HFF-Myc (cell line): ENCODE results near the gene EDARADD.

Experiments
- DNase-seq: peaks from one replicate; pipeline ENCODE4 v3.0.0-alpha.2; 2011; ENCODE audit warnings: low read depth; ENCODE audit errors: extremely low read depth
- H3K4me3 ChIP-seq: replicated peaks from 2 replicates; pipeline ENCODE4 v1.5.1; 2011; ENCODE audit warnings: low read depth, mild to moderate bottlenecking, control low read depth, low read length
- CTCF ChIP-seq: IDR thresholded peaks from 2 replicates; pipeline ENCODE4 v1.5.1; 2012; ENCODE audit warnings: mild to moderate bottlenecking, low read depth, low read length, control low read depth; ENCODE audit errors: missing control alignments

Gene EDARADD

DNA sequence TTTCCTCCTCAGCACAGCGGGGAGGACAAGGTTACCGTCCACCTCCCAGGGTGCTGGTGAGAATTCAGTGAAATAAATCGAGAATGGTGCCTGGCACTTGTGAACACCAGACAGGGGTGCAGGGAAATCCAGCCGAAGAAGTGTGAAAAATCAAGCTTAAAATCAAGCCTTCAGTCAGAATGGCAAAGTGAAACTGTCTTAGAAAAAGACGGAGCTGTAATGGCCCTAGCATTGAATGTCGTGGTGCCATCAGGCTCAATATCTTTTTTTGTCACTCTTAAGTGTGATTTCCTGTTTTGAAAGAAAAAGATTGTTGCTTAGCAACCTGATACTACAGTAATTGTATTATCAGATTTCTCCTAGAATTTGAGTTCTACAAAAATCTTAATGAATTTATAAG is 22.1 kb downstream of the EDARADD start:
- TF ChIP-seq CTCF, result no peak
- H3K4me3 ChIP-seq, result no peak overlapping the region
- no peak for DNase-seq

DNA sequence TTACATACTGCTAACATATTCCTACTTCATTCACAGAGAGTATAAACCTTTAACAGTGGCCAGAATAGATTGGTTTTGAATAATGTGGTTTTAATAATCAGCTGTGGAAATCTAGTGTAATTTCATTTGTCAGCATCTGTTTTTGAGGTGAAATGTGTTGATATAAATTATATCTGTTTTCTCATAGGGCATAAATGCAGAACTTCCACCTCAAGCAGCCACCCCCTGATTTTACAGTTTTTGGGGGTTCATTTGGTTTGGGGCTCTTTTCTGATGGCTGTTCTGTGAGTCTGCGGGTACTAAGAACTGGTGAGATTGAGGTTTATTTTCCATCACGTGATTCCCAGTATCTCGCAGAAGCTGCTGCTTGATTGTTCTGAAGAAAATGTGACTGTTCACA is 23.2 kb downstream of the EDARADD start:
- no peak for DNase-seq
- no peak overlapping the region for H3K4me3 ChIP-seq
- TF ChIP-seq CTCF, result no peak

GRCh38 chr1:236419502-236419901 is 25.4 kb downstream of the EDARADD start:
- TF ChIP-seq CTCF, result no peak
- H3K4me3 ChIP-seq, result no peak overlapping the region
- DNase-seq, result no peak

DNA sequence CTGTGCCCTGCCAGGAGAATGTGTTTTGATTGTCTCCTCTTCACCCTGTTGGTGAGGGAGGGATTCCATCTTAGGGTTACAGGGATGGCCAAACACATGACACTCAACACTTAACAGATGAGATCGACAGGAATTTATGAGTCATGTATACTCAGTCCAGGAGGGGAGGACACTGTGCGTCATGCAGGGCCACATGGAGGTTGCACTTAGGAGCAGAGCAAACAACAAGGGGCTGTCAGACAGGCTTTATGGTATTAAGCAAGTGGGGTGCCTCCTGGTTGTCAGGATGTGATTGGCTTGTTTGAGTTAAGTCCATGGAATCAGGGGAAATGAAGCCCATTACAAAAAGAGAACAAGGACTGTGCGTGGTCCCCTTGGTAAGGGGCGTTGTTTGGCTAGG is 26.9 kb downstream of the EDARADD start:
- TF ChIP-seq CTCF, result no peak
- no peak overlapping the region for H3K4me3 ChIP-seq
- peak; percentile 19 for DNase-seq

DNA sequence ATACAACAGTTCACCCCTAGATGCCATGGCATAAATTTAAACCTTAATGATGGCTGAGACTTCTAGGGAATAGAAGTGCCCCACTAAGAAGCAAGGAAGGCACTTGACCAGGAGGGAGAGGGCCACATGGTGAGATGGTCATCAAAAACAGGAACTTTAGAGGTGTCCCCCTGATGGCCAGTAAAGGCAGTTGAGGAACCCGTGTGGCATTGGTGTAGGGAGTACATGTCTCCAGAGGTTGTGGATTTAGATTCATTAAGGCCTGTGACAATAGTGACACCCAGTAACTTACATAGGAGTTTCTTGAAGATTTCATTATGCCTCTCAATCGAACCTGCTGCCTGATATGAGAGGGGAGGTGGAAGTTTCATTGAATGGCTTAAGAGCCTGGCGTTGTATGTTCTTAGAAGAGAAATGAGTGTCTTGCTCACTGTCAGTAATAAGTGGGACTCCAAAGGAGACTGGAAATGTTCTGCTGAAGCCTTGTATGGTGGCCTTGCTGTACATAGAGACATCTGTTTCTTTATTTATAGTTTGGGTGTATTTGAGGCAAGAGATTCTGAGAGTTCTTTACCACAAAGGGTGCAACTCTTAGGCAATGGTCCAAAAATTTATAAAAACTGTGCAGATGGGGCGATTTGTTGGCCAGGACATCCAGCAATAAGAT is 27.9 kb downstream of the EDARADD start:
- H3K4me3 ChIP-seq, result no peak overlapping the region
- TF ChIP-seq CTCF, result no peak
- DNase-seq, result no peak

DNA sequence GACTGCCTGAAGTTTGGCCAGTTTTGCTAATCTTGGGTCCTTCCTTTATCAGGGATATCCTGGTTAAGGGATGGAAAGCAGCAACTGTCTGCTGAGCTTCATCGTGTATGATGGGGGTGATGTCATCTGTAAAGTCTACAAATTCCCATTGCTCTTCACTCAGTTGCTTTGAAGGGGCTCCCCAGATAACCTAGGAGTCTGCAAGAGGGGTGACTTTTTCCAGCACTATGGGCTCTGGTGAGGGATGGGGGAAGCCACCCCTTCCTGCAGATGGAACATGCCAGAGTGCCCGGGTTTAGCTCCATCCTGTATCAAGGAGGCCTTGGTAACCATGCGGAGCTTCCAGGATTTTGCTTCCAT is 28.4 kb downstream of the EDARADD start:
- no peak overlapping the region for H3K4me3 ChIP-seq
- TF ChIP-seq CTCF, result no peak
- DNase-seq, result no peak

DNA sequence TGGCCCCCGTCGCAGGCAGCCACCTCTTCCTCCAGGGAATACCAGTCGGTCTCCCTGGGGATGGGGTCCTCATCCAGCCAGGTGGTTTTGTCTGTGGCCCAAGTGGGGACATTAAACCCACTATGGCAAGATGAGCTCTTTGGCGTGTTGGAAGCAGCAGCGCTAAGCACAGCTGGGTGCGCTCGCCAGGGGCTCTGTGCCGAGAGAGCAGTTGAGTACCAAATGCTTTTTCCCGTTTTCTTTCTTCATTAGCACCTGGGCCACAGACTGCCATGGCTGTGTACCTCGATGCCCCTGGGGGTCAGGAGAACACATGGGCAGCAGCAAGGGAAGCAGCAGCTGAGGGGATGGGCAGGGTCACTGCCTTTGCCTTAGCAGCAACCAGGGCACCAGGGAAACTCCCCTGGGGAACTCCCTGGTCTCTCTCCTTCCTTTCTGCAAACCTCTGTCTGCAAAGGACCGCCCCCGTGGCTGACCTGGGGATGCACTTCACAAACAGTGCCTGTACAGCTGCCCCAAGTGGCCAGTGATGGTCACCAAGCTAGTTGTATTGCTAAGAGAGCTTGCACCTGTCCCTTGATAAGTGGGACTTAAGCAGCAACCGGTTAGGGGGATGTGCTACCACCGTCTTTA is 31.1 kb downstream of the EDARADD start:
- H3K4me3 ChIP-seq, result no peak overlapping the region
- no peak for DNase-seq
- no peak for TF ChIP-seq CTCF
